Heart left ventricle (tissue), 13 donors: ENCODE data around the gene TTBK1.

Experiments used
- CTCF ChIP-seq, 12 donors: fragments of 200-600 bp; sonication (generic) in 4 of 12; IDR thresholded peaks; one replicate each; pipeline versions ENCODE4 v1.5.0 to v1.8.0; 2018 to 2022; ENCODE audit warnings: antibody characterized with exemption in 12 of 12, mild to moderate bottlenecking in 5 of 12
- POLR2A ChIP-seq, 2 donors: fragments of 450-650 bp; IDR thresholded peaks; one replicate each; pipeline ENCODE4 v1.6.1; 2017; ENCODE audit warnings: antibody characterized with exemption in 2 of 2, mild to moderate bottlenecking in 2 of 2, moderate library complexity in 2 of 2
- donor health status: ischemic (EF 13 %, LVEDD 7.1; RV severe dilation, severe dysfunction).
- donor health status: DM: no; HTN: yes; CAD: no.
- donor health status: DM: no; HTN: no; CAD: no.
- donor health status: ischemic (EF 25% LVEDD 6.9; RV normal size, moderate dysfunction).
- donor health status: ischemic (EF 25% LVEDD 5.7; RV mildly dilated, moderate dysfunction).
- donor health status: ischemic (EF 35%, LVEDD 5.7; RV mildly dilated, moderate dysfunction).
- donor health status: nonischemic (EF 11% LVEDD 7.7; RV severe dilation, severe dysfunction).
- donor health status: DM: yes; HTN: yes; CAD: no.
- donor health status: PGD.
- donor health status: ischemic (EF 29% LVEDD 5.4; RV normal size, mild dysfunction).
- donor health status: nonischemic (EF 23%, LVEDD 6.1; RV moderate dilation, normal function).

- TF ChIP-seq CTCF (IDR thresholded peaks at IDR 0.05), result no peak
- TF ChIP-seq POLR2A (IDR thresholded peaks at IDR 0.05), result no peak
Observed at GRCh38 chr6:43205849-43206248, 37.4 kb upstream of the TTBK1 start.
